Activated CD4-positive, alpha-beta T cell treated with anti-CD3 and anti-CD28 coated beads, Interleukin-2, amount 50 U/mL, for 16 hours (primary cell): Measurements from ENCODE around the gene SIRPB2.

ENCODE experiments used
- DNase-seq: peaks from one replicate; pipeline ENCODE4 v3.0.0-alpha.2; 2020

Gene SIRPB2

DNA sequence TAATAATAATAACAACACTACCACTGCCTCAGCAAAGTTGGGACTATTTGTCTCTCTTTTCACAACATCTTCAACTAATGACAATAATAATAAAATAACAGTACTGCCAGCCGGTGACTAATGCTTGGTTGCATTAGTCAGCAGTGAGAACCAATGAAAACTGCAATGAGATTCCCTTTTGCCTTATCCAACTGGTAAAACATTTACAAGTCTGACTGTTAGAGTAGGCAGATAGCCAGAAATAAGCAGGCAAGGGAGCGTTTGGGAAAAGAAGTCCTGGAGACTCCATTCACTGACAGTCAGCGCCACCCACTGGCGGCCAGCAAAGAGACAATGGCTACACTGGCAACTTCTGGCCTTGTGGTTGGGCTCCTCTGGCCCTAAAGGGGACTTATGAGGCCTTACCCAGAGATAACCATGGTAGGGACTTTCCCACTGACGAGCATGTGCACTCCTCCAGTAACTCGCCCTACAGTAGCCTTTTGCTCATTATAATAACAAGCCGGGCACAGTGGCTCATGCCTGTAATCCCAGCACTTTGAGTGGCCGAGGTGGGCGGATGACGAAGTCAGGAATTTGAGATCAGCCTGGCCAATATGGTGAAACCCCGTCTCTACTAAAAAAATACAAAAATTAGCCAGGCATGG lies 21.2 kb downstream of the SIRPB2 start:
- peak; percentile 32 for DNase-seq

GRCh38 chr20:1469306-1469905 lies 21.8 kb downstream of the SIRPB2 start:
- no peak for DNase-seq

DNA sequence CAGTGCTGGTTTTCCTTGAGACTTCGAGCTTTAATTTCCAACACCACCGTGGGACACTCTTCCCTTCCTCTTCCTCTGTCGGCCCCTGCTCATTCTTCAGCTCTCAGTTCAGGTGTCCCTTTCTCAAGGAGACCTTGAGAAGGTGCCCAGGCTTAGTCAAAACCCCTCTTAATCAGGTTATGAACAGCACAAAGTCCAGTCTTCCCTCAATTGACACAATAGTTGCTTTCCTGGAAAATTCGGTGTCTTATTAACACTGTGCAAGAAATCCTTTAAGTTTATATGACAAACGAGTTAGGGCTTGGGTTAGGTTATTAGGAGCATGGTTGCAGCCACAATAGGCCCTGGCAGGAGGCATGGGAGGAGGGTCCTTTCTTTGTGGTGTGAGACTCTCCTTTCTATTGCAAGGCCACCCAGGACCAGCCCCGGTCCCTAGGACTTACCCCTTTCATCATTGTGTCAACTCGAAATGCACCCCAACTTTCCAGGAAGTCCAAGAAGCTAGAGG lies 23.0 kb downstream of the SIRPB2 start:
- DNase-seq = no peak

DNA sequence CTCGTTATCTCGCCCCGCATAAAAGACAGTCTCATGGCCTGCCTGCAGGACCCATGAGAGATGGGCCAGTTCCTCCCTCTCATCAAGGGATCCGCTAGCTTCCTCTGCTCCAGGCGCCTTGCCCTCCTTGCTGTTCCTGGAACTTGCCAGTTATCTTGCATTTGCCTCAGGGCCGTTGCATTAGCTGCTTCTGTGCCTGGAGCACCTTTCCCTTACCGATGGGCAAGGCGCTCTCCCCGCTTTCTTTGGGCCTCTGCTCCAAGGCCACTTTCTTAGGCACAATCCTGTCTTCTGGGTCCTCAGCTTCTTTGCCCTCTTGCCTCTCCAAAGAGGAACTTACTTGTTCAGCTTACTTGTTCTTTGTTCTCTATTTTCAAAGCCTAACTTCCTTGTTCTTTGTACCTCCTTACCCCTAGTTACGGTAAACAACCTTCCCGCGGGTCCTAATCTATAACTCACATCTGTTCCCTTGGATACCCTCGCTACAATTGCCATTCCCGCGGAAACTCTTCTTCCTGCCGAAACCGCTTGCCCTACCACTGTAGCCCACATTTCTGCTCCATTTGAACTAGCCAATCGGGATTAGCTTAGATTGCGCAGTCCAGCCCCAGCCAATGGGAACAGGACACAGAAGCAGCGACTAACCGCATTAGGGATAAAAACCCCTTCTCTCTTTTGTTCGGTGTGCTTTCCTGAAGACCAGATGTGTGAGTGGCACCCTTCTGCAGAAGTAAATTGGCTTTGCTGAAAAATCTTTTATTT lies 23.7 kb downstream of the SIRPB2 start:
- no peak for DNase-seq

GRCh38 chr20:1467082-1467354 lies 24.2 kb downstream of the SIRPB2 start:
- no peak for DNase-seq

DNA sequence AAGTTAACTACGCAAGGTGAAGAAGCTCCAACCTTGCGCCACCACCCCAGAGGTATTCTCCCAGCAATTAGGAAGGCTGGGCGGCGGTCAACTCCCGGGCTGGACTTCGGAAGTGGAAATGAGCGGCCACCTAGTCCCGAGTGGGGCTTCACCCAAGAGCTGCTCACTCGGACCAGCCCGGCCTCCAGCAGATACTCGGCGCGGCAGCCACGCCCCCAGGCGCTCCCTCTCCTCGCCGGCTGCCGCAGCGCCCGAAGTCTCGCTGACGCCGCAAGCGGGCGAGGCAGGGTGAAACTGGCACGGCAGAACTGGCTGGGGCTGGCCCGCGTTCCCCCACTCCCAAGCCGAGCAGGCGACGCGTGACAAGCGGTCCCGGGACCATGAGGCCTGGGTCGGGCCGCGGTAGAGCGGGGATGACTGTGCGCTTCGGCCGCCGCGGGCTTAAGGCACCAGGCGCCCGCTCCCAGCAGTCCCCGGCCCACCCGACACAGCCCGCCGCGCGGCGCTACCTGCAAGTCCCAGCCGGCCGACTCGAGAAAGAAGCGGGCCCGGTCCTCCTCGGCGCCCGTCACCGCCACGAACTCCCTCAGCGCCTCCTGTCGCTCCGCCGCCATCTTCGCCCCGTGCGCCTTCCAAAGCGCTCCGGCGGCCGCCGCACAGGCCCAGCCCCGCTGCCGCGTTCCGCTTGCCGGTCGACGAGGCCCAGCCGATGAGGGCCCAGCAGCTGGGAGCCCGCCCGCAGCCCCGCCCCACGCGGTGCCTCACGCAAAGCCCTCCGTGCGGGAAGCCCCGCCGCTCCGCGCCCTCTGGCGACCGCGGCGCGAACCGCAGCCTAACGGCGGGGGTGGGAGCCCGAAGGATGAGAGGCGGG lies 24.8 kb downstream of the SIRPB2 start, which contains the start of gene NSFL1C:
NSFL1C (minus strand) TSS at position 639 of the 871 bp plus-strand sequence; CDS start at position 614, 25 bp downstream.
- DNase-seq = peak; percentile 96

GRCh38 chr20:1465470-1466210 lies 25.6 kb downstream of the SIRPB2 start:
- DNase-seq = no peak

- DNase-seq = peak; percentile 35
These were observed 27.1 kb downstream of the SIRPB2 start for GRCh38 chr20:1463971-1464570.

DNA sequence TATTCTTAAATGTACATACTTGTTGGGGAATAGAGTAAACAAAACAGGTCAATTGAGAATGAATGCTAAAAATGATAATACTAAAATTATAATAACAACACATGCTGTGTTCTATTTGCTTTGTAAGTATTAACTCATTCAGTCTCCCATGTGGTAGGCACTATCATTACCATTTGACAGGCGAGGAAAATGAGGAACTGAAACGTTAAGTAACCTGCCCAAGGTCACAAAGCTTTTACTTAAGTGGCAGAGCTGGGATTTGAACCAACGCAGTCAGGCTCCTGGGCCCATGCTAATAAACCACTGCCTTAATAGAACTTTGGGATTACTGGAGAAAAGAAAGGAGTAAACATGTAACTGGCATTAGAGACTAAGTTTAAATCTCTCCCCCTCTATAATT lies 28.4 kb downstream of the SIRPB2 start:
- no peak for DNase-seq

- DNase-seq = no peak
These were observed 29.2 kb downstream of the SIRPB2 start for GRCh38 chr20:1462001-1462400.

GRCh38 chr20:1460275-1460674 lies 30.9 kb downstream of the SIRPB2 start:
- DNase-seq = no peak

- no peak for DNase-seq
These were observed 33.2 kb downstream of the SIRPB2 start for GRCh38 chr20:1457992-1458391.

DNA sequence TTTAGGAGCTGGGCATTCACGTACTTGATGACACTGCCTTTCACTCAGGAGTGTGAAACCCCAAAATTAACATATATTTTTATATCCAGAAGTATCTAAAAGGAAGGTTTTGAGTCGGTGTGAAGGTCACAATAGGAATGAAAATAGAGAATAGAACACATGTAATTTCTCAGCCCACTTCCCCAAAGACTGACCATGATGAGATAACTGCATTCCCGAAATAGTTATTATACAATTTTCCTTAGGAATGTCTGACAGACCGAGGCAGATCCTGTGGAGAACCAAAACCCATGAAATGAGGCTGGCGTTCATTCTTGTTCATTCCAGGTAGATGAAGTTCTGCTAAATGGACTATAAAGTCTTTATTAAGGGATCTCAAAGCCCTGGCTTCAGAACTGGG lies 34.9 kb downstream of the SIRPB2 start:
- no peak for DNase-seq

- DNase-seq = no peak
These were observed 40.2 kb downstream of the SIRPB2 start for GRCh38 chr20:1450926-1451491.

DNA sequence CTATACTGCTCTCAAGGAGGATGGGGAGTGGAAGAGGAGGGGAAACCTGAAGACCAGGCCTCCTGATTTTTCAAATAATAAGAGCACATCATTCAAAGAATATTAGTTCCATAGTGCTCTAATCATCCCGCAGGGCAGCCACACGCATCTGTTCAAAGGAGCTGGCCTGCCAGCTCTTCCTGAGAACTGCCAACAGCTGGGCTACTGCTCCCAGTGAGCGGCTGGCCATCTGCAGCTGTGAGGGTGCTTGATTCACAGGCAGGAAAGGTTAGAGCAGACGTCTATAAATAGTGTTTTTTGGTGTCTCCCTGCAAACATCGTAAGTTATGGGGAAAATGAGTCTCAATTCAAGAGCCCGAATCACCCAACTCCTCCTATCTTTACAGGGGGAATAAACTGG lies 41.9 kb downstream of the SIRPB2 start:
- no peak for DNase-seq

DNA sequence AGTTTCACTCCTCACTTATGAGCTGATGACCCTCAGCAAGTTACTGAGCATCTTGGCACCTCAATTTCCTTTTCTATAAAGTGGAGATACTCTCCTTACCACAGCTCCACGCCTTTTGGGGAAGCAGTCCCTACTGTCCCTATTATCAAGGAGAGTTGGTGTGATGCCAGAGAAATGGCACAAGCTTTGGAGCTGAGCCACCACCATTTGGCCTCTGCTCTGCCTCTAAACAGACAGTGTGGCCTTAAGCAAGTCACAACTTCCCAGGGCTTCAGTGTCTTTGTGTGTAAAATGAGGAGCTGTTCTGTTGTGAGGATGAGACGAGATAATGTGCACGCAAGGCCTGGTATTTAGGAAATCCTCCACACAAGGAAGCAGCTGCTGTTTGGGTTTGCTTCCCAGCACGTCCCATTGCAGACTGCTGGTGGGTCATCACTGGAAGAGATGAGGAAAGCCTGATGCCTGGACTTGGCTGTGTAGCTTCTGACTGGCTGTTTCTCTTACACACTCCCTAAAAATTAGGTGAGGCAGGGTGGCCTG lies 43.1 kb downstream of the SIRPB2 start:
- DNase-seq = no peak

- no peak for DNase-seq
These were observed 44.7 kb downstream of the SIRPB2 start for GRCh38 chr20:1446536-1446935.

GRCh38 chr20:1443085-1443484 lies 48.1 kb downstream of the SIRPB2 start:
- no peak for DNase-seq

- no peak for DNase-seq
These were observed 48.9 kb downstream of the SIRPB2 start for GRCh38 chr20:1442304-1442703.

- DNase-seq = no peak
These were observed 50.1 kb downstream of the SIRPB2 start for GRCh38 chr20:1441133-1441532.

GRCh38 chr20:1440024-1440423 lies 51.2 kb downstream of the SIRPB2 start:
- no peak for DNase-seq
